Measurements from ENCODE around the gene STK4. TPM values are rescaled to one million over a fixed set of nuclear protein-coding genes. Genes with fewer than 3 reads are reported as not detected.

STK4 gene
- total and polyA plus RNA-seq, 2 of the 8 experiments (the other 6 are each of a cell fraction or from before 2014, with no cell fraction given): 12.0 to 34.3 TPM

- TF ChIP-seq CHD7 (IDR thresholded peaks at IDR 0.05; ENCODE audit: insufficient replicate concordance, low read length) (no peak), EGR1 (IDR thresholded peaks at IDR 0.05; ENCODE audit: borderline replicate concordance, low read depth, low read length) (no peak), SIX5 (IDR thresholded peaks at IDR 0.05; ENCODE audit: low read depth, low read length) (no peak), TAF7 (optimal IDR thresholded peaks at IDR 0.05; ENCODE audit: borderline replicate concordance, low read depth, low read length) (no peak), E2F6 (IDR thresholded peaks at IDR 0.05) (no peak), SUZ12 (IDR thresholded peaks at IDR 0.05; ENCODE audit: low read length) (no peak), NRF1 (IDR thresholded peaks at IDR 0.05; ENCODE audit: low read depth, low read length) (no peak), PHF8 (conservative IDR thresholded peaks at IDR 0.05; ENCODE audit: low read depth, low read length) (no peak), TAF1 (IDR thresholded peaks at IDR 0.05; ENCODE audit: low read depth, low read length) (no peak), POLR2A (IDR thresholded peaks at IDR 0.05; ENCODE audit: control extremely low read depth in 1 of 2, low read depth in 2 of 2, low read length in 2 of 2) (no peak), MAFK (IDR thresholded peaks at IDR 0.05; ENCODE audit: low read depth, low read length) (no peak), RAD21 (IDR thresholded peaks at IDR 0.05 in 1 of 2, conservative IDR thresholded peaks at IDR 0.05 in 1 of 2; ENCODE audit: low read depth in 2 of 2, low read length in 2 of 2) (no peak)
Measured at GRCh38 chr20:45072066-45072465, 105.8 kb downstream of the STK4 start (continued).

All from H1 (cell line).